Superior temporal gyrus (tissue), 1 donor: Measurements from ENCODE around the gene PET100.

ENCODE experiments used
- DNase-seq: peaks from one replicate; pipeline ENCODE4 v3.0.0-alpha.2; 2016; ENCODE audit errors: extremely low spot score

Gene PET100

DNA sequence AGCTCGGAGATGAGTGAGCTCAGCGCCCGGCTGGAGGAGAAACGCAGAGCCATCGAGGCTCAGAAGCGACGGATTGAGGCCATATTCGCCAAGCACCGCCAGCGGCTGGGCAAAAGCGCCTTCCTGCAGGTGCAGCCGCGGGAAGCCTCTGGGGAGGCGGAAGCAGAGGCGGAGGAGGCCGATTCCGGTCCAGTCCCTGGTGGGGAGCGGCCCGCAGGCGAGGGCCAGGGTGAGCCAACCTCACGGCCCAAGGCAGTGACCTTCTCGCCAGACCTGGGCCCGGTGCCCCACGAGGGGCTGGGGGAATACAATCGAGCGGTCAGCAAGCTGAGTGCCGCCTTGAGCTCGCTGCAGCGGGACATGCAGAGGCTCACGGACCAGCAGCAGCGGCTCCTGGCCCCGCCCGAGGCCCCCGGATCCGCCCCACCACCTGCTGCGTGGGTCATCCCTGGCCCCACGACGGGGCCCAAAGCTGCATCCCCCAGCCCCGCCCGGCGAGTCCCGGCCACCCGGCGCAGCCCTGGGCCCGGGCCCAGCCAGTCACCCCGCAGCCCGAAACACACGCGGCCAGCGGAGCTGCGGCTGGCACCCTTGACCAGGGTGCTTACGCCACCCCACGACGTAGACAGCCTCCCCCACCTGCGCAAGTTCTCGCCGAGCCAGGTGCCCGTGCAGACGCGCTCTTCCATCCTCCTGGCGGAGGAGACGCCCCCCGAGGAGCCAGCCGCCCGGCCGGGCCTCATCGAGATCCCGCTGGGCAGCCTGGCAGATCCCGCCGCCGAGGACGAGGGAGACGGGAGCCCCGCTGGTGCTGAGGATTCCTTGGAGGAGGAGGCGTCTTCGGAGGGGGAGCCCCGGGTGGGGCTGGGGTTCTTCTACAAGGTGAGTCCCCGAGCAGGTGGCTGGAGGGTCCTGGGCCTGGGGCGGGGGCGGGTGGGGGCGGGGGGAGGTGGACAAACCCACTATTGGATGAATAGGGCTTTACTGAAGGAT is 17.0 kb upstream of the PET100 start:
- DNase-seq = no peak

GRCh38 chr19:7614859-7615741 is 14.5 kb upstream of the PET100 start:
- no peak for DNase-seq

GRCh38 chr19:7617172-7617571 is 12.4 kb upstream of the PET100 start:
- DNase-seq = no peak

- DNase-seq = no peak
These were observed 11.9 kb upstream of the PET100 start for GRCh38 chr19:7617735-7618134.

GRCh38 chr19:7618348-7618747 is 11.2 kb upstream of the PET100 start:
- no peak for DNase-seq

- DNase-seq = no peak
These were observed 10.7 kb upstream of the PET100 start for GRCh38 chr19:7618771-7619510.

- DNase-seq = no peak
These were observed 9.7 kb upstream of the PET100 start for GRCh38 chr19:7619671-7620441.

DNA sequence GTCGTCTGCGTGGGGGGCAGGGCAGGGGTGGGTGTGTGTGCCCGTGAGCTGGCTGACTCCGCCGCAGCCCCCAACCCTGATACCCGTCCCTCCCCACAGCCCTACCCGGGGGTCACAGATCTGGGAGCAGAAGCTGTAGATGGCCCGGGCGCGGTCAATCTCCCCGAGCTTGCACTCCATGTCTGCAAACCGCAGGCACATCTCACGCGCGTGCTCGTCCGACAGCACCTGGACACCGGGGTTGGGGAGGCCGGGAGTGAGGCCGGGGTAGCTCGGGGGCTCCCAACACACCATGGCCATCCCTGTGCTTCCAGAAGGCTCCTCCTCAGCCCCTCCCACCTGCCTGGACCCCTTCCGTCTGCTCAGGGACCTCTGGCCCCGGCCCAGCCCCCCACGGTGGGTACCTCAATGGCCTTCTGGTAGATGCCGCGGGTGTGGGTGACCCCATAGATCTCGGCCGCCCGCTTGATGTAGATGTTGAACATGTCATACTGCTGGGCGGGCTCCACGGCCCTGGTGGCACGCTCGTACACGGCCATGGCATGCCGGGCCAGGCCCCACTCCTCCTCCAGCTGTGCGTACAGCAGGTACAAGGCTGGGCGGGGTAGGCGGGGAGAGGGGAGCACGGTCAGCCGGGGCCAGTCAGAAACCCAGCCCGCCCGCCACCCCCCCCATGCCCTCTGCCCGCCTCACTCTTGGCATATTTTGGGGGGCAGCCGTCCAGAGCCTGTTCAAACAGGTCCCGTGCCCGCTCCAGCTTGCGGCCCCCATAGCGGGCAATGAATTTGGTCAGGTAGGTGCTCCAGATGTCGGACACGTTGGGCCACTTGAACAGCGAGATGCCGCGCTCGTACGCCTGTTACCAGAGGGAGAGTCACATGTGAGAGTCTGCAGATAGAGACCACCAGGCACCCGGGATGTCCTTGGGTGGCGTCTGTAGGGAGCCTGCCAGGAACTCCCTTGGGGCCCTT is 8.9 kb upstream of the PET100 start:
- DNase-seq = no peak

- no peak for DNase-seq
These were observed 6.5 kb upstream of the PET100 start for GRCh38 chr19:7622933-7623685.

GRCh38 chr19:7623725-7624603 is 5.6 kb upstream of the PET100 start:
- DNase-seq = no peak

DNA sequence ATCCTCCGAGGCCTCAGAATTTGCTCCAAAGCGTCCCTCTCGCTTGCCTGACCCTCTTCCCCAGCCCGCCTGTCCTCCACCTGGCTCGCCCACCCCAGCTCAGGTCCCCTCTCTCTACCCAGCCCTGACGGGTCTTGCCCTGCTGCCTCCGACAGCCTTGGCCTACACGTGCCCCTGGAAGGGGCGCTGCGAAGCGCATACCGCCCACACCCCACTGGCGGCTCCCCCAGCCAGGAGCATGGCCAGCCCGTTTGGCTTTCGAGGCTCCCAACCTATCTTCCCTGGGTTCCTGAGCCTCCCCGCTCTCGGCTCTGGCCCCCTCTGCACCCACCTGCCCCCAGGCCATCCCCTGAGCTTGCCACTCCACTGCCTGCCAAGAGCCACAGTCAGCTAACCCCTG is 4.8 kb upstream of the PET100 start:
- DNase-seq = no peak

DNA sequence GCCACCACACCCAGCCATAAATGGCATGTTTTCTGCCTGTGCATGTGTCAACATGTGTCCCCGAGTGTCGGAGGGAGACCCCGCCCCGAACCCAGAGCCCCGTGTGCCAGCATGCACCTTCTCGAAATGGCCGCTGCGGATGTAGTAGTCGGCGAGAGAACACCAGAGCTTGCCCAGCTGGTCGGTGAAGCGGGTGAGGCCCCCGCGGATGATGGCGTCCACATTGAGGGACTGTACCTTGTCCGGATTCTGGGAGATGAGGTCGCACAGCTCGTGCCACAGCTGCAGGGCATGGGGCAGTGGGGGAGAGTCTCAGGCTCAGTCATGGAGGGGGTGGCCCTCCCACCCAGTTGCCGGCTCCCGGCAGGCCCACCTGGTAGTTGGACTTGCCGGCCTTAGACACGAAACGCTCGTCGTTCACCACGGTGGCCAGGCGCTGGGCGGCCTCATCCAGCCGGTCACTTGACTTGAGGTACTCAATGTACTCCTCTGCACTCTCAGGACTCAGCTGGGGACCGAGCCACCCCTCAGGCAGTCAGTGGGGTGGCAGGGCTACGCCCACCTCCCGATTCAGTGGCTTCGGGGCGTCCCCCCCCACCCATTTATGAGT is 3.7 kb upstream of the PET100 start:
- DNase-seq = no peak

DNA sequence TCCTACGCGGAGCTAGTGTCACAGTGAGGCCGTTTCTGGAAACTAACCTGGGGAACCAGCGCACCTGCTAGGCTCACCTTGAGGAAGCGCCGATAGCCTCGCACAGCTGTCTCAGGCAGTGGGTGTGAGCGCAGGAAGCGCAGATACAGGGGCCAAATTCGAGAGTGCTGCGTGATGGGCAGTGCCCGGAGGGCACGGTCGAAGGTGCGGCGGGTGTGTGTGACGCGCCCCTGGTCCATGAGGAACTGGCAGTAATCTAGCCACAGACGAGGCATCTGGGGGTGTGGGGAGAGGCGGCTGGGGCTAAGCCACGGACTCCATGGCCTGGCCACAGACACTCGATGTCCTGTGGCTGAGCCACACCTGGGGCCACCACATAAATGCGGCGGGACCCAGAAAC is 2.4 kb upstream of the PET100 start:
- DNase-seq = no peak

DNA sequence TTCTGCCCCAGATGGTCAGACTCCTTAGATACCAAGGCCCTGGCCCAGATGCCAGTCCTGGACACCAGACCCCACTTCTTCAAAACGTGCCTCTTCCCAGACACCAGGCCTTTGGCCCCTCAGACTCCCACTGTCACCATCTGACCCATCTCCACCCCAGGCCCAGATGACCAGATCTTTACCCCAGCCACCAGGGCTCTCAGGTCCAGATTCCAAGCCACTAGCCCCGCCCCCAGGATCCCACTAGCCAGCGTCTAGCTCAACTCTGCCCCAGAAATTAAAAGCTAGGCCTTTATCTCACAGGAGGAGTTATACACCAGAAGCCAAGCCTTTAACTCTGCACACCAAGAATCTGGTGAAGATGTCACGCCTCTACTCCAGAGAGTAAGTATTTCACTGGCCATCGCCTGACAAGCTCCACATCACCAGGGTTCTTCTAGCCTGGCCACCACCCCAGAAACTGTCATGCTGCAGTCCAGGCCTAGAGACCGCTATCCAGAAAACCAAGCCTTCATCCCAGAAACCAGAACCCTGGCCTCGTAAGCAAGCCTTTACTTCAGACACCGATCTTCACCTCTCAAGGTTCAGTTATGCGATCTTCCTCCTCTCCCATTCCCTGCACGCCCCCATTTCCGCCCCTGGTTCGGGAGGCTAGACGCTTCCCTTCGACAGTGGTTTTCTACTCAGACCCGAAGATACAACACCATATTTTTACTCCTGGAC is 843 bp upstream of the PET100 start:
- no peak for DNase-seq

DNA sequence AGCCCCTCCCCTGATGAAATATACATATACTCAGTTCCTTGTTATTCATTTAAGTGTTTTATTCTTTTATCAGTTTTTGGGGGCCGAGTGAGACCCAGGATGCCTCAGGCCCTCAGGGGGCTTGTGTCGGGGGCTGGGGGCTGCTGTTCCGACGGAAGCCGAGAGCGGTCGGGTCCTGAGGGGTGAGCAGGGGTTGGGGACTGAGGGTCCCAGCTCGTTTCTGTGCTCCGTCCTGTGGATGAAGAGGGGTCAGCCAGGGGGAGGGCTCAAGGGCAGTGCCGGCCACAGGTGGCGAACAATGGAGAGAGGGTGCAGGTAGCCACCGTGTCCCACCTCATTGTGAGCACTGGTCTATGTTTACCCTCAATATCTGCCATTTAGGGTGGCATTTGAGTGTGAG is 2.0 kb downstream of the PET100 start:
- DNase-seq = no peak

GRCh38 chr19:7632340-7633203 is 3.0 kb downstream of the PET100 start:
- DNase-seq = no peak
